SK-N-SH (cell line): ENCODE measurements around the gene CDK5. TPM values are rescaled to one million over a fixed set of nuclear protein-coding genes. Genes with fewer than 3 reads are reported as not detected.

ENCODE experiments used
- CTCF ChIA-PET: fragments of 300-600, 350-600 bp; formaldehyde crosslinking; extraction: SDS; loops from one replicate; lab custom pipeline; 2021; lab: Yijun Ruan, JAX
- POLR2A ChIA-PET: fragments of 350-600 bp; sonication (Branson Sonifier 250); formaldehyde crosslinking; extraction: SDS; loops from one replicate; lab custom pipeline; 2020; ENCODE audit warnings: antibody characterized with exemption, inconsistent platforms; lab: Yijun Ruan, JAX
- DNase-seq: peaks from one replicate; pipeline ENCODE4 v3.0.0; 2012
- H2AFZ ChIP-seq: fragments of 200-600 bp; sonication (generic); 2 replicates; pipeline ENCODE4 v1.8.1; 2016; ENCODE audit warnings: antibody characterized with exemption, mild to moderate bottlenecking, low read depth
- H3F3A ChIP-seq: fragments of 200-600 bp; sonication (generic); replicated peaks from 2 replicates; pipeline ENCODE3; 2016; ENCODE audit warnings: antibody characterized with exemption, mild to moderate bottlenecking; ENCODE audit not compliant: insufficient read depth
- H3K27ac ChIP-seq, 2 experiments: fragments of 200-500 bp in 1 of 2; fragments of 200-600 bp in 1 of 2; sonication (Bioruptor generic) in 1 of 2; sonication (generic), shearing (Covaris generic) in 1 of 2; 2 replicates each; pipeline versions ENCODE4 v1.5.1 to v1.6.1; 2014 to 2016; ENCODE audit warnings: low read depth in 2 of 2, inconsistent platforms in 1 of 2, low read length in 1 of 2, mild to moderate bottlenecking in 1 of 2, mixed read lengths in 1 of 2
- H3K27me3 ChIP-seq: fragments of 200-600 bp; sonication (generic), shearing (Covaris generic); 2 replicates; pipeline ENCODE4 v1.6.1; 2016; ENCODE audit warnings: mixed run types; ENCODE audit not compliant: insufficient read depth
- H3K36me3 ChIP-seq, 2 experiments: fragments of 200-500 bp in 1 of 2; fragments of 200-600 bp in 1 of 2; sonication (Bioruptor generic) in 1 of 2; sonication (generic) in 1 of 2; replicated peaks in 1 of 2; 2 replicates each; pipeline versions ENCODE3 to v1.5.1; 2014 to 2016; ENCODE audit warnings: low read length in 1 of 2, mild to moderate bottlenecking in 1 of 2; ENCODE audit not compliant: insufficient read depth in 2 of 2, control insufficient read depth in 1 of 2
- H3K4me1 ChIP-seq, 2 experiments: fragments of 200-500 bp in 1 of 2; fragments of 200-600 bp in 1 of 2; sonication (Bioruptor generic) in 1 of 2; sonication (generic), shearing (Covaris generic) in 1 of 2; 2 replicates each; pipeline versions ENCODE4 v1.5.1 to v1.6.1; 2014 to 2016; ENCODE audit warnings: low read depth in 1 of 2, low read length in 1 of 2, mixed run types in 1 of 2; ENCODE audit not compliant: insufficient read depth in 2 of 2, control insufficient read depth in 1 of 2
- H3K4me2 ChIP-seq: fragments of 200-600 bp; sonication (generic), shearing (Covaris generic); 2 replicates; pipeline ENCODE4 v1.6.1; 2017; ENCODE audit warnings: mixed run types
- H3K4me3 ChIP-seq, 2 experiments: fragments of 200-500 bp in 1 of 2; fragments of 200-600 bp in 1 of 2; sonication (Bioruptor generic) in 1 of 2; sonication (generic), shearing (Covaris generic) in 1 of 2; 2 replicates each; pipeline versions ENCODE4 v1.5.1 to v1.8.1; 2014 to 2016; ENCODE audit warnings: low read depth in 2 of 2, inconsistent platforms in 1 of 2, low read length in 1 of 2, mild to moderate bottlenecking in 1 of 2, mixed read lengths in 1 of 2, moderate library complexity in 1 of 2
- H3K79me2 ChIP-seq: fragments of 200-600 bp; sonication (generic); 2 replicates; pipeline ENCODE4 v1.8.1; 2017; ENCODE audit warnings: mild to moderate bottlenecking; ENCODE audit not compliant: insufficient read depth
- H3K9ac ChIP-seq: fragments of 200-600 bp; sonication (generic); 2 replicates; pipeline ENCODE4 v1.6.1; 2017; ENCODE audit warnings: mixed run types
- H3K9me2 ChIP-seq: fragments of 200-600 bp; sonication (generic); 2 replicates; pipeline ENCODE4 v1.6.1; 2017; ENCODE audit warnings: mixed run types
- H3K9me3 ChIP-seq: fragments of 200-600 bp; sonication (generic); 2 replicates; pipeline ENCODE4 v1.6.1; 2017; ENCODE audit warnings: mixed run types, mild to moderate bottlenecking, moderate library complexity
- H4K20me1 ChIP-seq: fragments of 200-600 bp; sonication (generic); 2 replicates; pipeline ENCODE4 v1.6.1; 2017; ENCODE audit warnings: mild to moderate bottlenecking, mixed run types; ENCODE audit not compliant: insufficient read depth
- FOXJ3 ChIP-seq: sonication (generic); formaldehyde crosslinking; IDR thresholded peaks from 2 replicates; pipeline ENCODE4 v1.5.1; 2020; ENCODE audit warnings: mild to moderate bottlenecking, missing genetic modification reagents
- IRF3 ChIP-seq: fragments of 150-350 bp; IDR thresholded peaks from 2 replicates; pipeline ENCODE4 v1.6.1; 2016; ENCODE audit warnings: mild to moderate bottlenecking, low read depth, low read length
- NFIC ChIP-seq: IDR thresholded peaks from 2 replicates; pipeline ENCODE4 v1.4.0; 2012; ENCODE audit warnings: borderline replicate concordance
- POLR2AphosphoS5 ChIP-seq: IDR thresholded peaks from 2 replicates; pipeline ENCODE4 v1.6.1; 2012; ENCODE audit warnings: low read depth, low read length
- SIN3A ChIP-seq: IDR thresholded peaks from 2 replicates; pipeline ENCODE4 v1.6.1; 2012; ENCODE audit warnings: low read depth, mild to moderate bottlenecking, low read length, moderate library complexity, borderline replicate concordance
- WGBS: methylation state at CpG from one replicate; pipeline ENCODE4 v1.1.6; 2017; ENCODE audit warnings: low lambda C conversion rate; 5-methylcytosine and 5-hydroxymethylcytosine counted together
- polyA plus RNA-seq, 3 experiments: library from polyadenylated mRNA; depleted of rRNA; stranded (reverse); fragments of >200 nt; gene quantifications; 2 replicates each; pipeline ENCODE4 v1.2.3, GENCODE V29; 2012
- TF ChIP-seq, protein P1 (sequence below): fragments of 150-350 bp; IDR thresholded peaks from 2 replicates; pipeline ENCODE4 v1.6.1; 2017; ENCODE audit warnings: antibody characterized with exemption, low read length, low read depth, borderline replicate concordance
- TF ChIP-seq, protein P2 (sequence below): IDR thresholded peaks from 2 replicates; pipeline ENCODE4; 2012

The CDK5 gene
- polyA plus RNA-seq, 1 of the 3 experiments (the other 2 are of a cell fraction): 125 TPM

DNA sequence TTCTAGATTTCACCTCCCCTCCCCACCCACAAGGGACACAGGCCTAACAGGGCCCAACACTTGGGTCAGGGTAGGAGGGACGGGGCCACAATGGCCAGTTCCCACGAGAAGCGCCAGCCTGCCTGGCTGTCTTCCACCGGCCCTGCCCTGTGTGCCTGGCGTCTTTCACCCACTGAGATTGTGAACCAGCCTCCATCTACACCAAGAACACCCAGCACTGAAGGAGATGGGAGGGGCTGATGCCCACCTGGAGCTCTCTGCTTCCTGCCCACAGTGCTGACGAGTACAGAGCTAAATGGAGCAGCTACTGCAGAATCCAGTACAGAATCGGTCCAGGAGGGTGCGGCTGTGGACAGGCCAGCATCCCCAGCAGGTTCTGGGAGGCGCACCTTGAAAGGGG lies 11.7 kb downstream of the CDK5 start:
- no peaks in the 10 kb centered on the region for H4K20me1 ChIP-seq
- H3K4me3 ChIP-seq: no peak overlapping the region
- DNase-seq: no peak
- H2AFZ ChIP-seq: no peak overlapping the region
- H3K4me1 ChIP-seq: peaks cover 13 to 39% of the 10 kb centered on the region in 2 experiments
- no peak overlapping the region for H3K4me2 ChIP-seq
- H3F3A ChIP-seq: peaks cover 14% of the 10 kb centered on the region
- no peaks in the 10 kb centered on the region for H3K27me3 ChIP-seq
- POLR2A ChIA-PET: no interaction called here
- no peaks in the 10 kb centered on the region for H3K9me3 ChIP-seq
- no peaks in the 10 kb centered on the region for H3K79me2 ChIP-seq
- no peaks in the 10 kb centered on the region for H3K9me2 ChIP-seq
- H3K36me3 ChIP-seq: peaks cover 4 to 20% of the 10 kb centered on the region in 2 experiments
- WGBS: 92% methylated on average over 9 of the region's 9 CpGs
- H3K9ac ChIP-seq: no peak overlapping the region
- peak overlapping the region in 1 of 2 experiments; percentile 78; a peak in 1 of 4 replicates for H3K27ac ChIP-seq
- TF ChIP-seq POLR2AphosphoS5: peak; percentile 26; the same call in 1 of the 2 replicates
- TF ChIP-seq, protein P1, sequence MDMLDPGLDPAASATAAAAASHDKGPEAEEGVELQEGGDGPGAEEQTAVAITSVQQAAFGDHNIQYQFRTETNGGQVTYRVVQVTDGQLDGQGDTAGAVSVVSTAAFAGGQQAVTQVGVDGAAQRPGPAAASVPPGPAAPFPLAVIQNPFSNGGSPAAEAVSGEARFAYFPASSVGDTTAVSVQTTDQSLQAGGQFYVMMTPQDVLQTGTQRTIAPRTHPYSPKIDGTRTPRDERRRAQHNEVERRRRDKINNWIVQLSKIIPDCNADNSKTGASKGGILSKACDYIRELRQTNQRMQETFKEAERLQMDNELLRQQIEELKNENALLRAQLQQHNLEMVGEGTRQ: no peak
- TF ChIP-seq, all 33 proteins: peak for 1
- CTCF ChIA-PET: interaction anchor here (0.7 to 3.7 kb wide), 8 partner anchors 11 to 80 kb away, joined by 3 to 21 read pairs (median 4); partner anchors contain the start of genes CDK5 and SLC4A2

DNA sequence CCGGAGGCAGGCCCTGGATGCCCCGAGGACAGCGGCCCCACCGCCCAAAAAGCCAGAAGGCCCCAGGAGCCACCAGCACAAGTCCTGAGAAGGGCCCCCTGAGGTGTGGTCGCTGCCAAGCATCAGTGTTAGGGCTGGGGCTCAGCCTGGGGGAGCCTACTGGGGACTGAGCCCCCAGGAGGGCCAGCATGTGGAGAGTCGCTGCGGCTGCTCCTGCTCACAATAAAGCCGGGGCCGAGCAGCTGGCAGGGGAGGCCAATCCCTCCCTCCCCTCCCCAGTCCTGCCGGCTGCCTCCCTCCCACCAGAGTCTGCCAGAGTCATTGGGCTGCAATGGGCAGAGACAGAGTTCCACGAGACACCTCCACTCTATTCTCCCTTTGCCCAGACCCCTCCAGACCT lies 12.4 kb downstream of the CDK5 start:
- Histone ChIP-seq H3K27me3 (no peaks in the 10 kb centered on the region), H3K9me3 (no peaks in the 10 kb centered on the region), H3K27ac (peak overlapping the region in 1 of 2 experiments; percentile 78; a peak in 1 of 4 replicates), H3K4me2 (no peak overlapping the region), H2AFZ (no peak overlapping the region), H4K20me1 (no peaks in the 10 kb centered on the region), H3K4me3 (no peak overlapping the region), H3K36me3 (peaks cover 4 to 20% of the 10 kb centered on the region in 2 experiments), H3F3A (peaks cover 14% of the 10 kb centered on the region), H3K9ac (no peak overlapping the region), H3K9me2 (no peaks in the 10 kb centered on the region), H3K4me1 (peaks cover 16 to 43% of the 10 kb centered on the region in 2 experiments), H3K79me2 (no peaks in the 10 kb centered on the region)
- TF ChIP-seq NFIC (no peak), FOXJ3 (CRISPR knock-in tag) (no peak), IRF3 (no peak), SIN3A (no peak)
- TF ChIP-seq, protein P2, sequence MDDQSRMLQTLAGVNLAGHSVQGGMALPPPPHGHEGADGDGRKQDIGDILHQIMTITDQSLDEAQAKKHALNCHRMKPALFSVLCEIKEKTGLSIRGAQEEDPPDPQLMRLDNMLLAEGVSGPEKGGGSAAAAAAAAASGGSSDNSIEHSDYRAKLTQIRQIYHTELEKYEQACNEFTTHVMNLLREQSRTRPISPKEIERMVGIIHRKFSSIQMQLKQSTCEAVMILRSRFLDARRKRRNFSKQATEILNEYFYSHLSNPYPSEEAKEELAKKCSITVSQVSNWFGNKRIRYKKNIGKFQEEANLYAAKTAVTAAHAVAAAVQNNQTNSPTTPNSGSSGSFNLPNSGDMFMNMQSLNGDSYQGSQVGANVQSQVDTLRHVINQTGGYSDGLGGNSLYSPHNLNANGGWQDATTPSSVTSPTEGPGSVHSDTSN: no peak
- CTCF ChIA-PET: interaction anchor here (1.4 to 3.7 kb wide), 3 partner anchors 16 to 67 kb away, joined by 3 to 21 read pairs (median 3); partner anchors contain the start of gene ABCB8
- DNase-seq: no peak
- WGBS: 84% methylated on average over 7 of the region's 11 CpGs
- POLR2A ChIA-PET: interaction anchor here (0.7 to 0.9 kb wide), 2 partner anchors 11 to 21 kb away, joined by 3 read pairs; no protein-coding TSS in a partner anchor
